VCaP (cell line): ENCODE data around the gene USH2A.

Experiments
- H3K27ac ChIP-seq: fragments of 450-650 bp; 2 replicates; pipeline ENCODE4 v1.5.1; 2017
- TF ChIP-seq, protein P1 (sequence below): fragments of 450-650 bp; conservative IDR thresholded peaks from 2 replicates; pipeline ENCODE4 v1.5.1; 2017; ENCODE audit warnings: mild to moderate bottlenecking, moderate library complexity

Gene USH2A

DNA sequence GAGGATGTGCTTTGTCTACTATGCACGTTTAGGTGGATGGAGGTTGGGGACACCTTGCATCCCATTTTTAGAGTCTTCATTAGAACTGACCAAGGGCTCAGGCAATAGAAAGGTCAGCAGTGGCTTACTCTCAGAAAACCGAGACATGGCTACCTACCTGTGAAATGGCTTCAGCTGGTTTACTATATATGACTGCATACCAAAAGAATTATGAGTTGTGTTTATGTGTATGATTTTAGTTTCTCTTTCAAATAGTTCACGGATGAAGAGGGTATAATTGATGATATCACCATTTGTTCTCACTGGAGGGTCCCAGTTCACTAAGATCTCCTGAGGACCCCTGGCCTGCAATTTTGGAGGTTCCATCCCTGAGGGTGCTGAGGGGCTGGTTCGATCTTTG lies 749.3 kb downstream of the USH2A start:
- H3K27ac ChIP-seq = no peak overlapping the region
- TF ChIP-seq, protein P1, sequence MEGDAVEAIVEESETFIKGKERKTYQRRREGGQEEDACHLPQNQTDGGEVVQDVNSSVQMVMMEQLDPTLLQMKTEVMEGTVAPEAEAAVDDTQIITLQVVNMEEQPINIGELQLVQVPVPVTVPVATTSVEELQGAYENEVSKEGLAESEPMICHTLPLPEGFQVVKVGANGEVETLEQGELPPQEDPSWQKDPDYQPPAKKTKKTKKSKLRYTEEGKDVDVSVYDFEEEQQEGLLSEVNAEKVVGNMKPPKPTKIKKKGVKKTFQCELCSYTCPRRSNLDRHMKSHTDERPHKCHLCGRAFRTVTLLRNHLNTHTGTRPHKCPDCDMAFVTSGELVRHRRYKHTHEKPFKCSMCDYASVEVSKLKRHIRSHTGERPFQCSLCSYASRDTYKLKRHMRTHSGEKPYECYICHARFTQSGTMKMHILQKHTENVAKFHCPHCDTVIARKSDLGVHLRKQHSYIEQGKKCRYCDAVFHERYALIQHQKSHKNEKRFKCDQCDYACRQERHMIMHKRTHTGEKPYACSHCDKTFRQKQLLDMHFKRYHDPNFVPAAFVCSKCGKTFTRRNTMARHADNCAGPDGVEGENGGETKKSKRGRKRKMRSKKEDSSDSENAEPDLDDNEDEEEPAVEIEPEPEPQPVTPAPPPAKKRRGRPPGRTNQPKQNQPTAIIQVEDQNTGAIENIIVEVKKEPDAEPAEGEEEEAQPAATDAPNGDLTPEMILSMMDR = no peak

DNA sequence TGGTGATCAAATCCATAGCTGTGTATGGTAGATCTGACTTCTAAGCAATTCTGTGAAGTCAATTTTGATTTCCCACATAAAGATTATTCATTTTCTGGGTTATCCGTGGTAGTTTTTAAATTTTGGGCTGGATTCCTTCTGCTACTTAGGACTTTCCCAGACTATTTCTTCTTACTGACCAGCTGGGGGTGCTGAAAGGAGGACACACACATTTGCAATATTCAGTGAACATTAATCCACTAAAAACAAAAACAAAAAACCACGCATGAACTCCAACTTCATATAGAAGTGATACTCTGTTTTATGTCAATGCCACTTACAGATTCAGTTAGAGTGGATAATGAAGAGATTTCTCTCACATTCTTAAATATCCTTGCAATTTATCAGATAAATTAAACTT lies 750.8 kb downstream of the USH2A start:
- no peak overlapping the region for H3K27ac ChIP-seq
- TF ChIP-seq, protein P1 = no peak

DNA sequence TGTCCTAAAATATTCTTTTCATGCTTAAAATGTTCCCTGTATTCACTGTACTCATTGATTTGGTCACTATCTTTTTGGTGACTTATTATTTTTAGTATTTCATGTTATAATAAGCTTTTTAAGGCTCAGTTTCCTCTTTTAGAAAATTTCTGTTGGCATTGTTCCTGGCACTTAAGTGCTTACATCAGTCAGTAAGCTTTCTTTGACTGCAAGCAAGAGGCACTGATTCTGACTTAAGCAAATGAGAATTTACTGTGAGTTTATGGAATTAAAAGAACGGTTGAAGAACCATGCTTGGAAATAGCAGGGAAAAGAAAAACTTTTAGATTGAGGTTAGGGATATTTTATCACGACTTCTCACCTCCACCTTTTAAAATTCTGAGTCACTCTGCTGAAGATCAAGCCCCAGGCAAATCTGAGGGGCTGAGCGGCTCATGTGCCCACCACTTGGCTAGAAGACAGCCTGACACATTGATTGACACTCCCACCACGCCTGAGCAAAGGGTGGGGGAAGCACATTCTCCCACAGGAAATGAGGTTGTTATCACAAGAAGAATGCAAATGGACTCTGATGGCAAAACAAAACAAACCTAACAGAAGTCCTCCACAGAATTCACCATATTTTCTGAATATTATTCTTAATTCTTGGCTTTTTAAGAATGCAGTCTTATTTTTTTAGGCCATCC lies 753.3 kb downstream of the USH2A start:
- TF ChIP-seq, protein P1 = no peak
- no peak overlapping the region for H3K27ac ChIP-seq

DNA sequence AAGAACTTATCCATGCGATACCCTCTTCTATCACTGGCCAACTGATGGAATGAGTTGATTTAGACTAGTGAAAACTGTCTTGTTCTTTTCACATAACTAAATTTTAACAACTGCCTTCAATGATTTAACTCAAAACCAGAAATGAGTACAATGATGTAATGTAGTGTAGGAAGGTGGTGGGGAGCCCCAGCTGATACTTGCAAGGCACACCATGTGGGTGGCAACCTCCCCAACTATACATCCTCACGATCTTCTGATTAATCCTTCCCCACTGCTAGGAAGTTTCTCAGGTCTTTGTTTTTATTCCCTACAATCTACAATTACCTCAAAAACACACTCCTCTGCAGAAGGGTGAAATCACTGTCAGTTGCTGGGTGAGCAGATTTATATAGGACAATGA lies 755.5 kb downstream of the USH2A start:
- no peak overlapping the region for H3K27ac ChIP-seq
- TF ChIP-seq, protein P1 = no peak

DNA sequence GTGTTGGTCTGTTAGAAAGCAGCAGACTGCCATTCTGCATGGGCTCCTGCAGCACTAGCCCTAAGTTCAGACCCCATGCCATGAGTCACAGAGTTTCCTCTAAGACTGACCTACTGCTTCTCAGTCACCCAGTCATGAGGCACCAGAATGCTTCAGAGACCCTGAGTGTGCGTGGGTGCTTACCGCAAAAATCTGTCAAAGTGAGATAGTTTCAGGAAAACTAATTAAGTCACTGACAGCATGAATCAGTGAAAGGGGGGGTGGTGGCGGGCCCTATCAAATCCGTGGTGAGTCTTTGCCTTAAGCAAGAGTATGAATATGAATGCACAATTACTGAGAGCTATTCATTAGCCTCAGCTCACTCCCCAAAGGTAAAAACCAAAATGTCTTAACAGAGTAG lies 758.0 kb downstream of the USH2A start:
- H3K27ac ChIP-seq = no peak overlapping the region
- TF ChIP-seq, protein P1 = no peak

DNA sequence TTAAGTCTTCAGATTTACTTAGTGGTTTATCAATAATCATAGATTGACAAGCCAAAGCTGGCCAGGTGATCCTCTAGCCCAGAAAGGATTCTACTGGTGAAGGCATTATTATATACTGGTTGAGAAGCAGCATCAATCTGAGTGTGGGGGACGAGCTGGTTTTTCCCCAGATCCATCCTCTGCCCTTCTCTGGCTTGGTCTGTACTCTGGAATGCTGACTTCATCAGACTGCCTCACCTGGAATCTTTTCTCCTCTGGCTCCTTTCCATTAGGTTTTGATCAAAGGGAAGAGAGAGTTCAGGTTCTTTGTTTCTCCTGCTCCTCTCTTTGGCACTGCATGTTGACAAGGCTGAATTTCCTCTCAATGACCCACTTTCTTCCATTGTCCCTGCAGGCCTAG lies 762.2 kb downstream of the USH2A start:
- TF ChIP-seq, protein P1 = no peak
- H3K27ac ChIP-seq = no peak overlapping the region

DNA sequence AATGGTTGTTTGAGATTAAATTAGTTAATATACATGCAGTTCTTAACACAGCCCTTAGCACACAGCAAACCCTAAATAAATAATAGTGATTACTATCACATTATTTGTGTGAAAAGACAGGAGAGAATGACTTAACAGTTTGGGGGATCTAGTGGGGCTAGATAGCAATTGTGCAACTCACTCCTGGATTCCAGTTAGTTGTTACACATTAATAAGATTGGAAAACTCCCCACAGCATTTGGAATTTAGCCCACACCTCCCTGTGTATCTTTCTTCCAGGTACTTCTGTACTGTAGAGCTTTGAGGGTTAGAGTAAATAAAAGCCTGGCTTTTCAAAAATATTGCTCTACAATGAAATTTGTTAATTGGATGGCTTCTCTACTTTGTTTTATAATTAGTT lies 763.0 kb downstream of the USH2A start:
- H3K27ac ChIP-seq = no peak overlapping the region
- TF ChIP-seq, protein P1 = no peak
